ENCODE measurements around the gene SBF2.

SBF2 gene

GRCh38 chr11:9851366-9851765 is 442.7 kb downstream of the SBF2 start:
- no peaks in the 10 kb centered on the region for H3K79me2 ChIP-seq (ENCODE audit: insufficient read depth, low read length)
- no peaks in the 10 kb centered on the region for H4K20me1 ChIP-seq (ENCODE audit: low read depth, low read length)
- no peak overlapping the region for H3K9ac ChIP-seq (ENCODE audit: low read length)
- H3K9me3 ChIP-seq (ENCODE audit: insufficient read depth, low read length): no peaks in the 10 kb centered on the region
- TF ChIP-seq EZH2phosphoT487 (conservative IDR thresholded peaks at IDR 0.05; ENCODE audit: low read length): no peak
- TF ChIP-seq, protein P1, sequence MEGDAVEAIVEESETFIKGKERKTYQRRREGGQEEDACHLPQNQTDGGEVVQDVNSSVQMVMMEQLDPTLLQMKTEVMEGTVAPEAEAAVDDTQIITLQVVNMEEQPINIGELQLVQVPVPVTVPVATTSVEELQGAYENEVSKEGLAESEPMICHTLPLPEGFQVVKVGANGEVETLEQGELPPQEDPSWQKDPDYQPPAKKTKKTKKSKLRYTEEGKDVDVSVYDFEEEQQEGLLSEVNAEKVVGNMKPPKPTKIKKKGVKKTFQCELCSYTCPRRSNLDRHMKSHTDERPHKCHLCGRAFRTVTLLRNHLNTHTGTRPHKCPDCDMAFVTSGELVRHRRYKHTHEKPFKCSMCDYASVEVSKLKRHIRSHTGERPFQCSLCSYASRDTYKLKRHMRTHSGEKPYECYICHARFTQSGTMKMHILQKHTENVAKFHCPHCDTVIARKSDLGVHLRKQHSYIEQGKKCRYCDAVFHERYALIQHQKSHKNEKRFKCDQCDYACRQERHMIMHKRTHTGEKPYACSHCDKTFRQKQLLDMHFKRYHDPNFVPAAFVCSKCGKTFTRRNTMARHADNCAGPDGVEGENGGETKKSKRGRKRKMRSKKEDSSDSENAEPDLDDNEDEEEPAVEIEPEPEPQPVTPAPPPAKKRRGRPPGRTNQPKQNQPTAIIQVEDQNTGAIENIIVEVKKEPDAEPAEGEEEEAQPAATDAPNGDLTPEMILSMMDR (IDR thresholded peaks at IDR 0.05; ENCODE audit: insufficient read depth, low read length, poor library complexity, severe bottlenecking): no peak
- no peaks in the 10 kb centered on the region for H3F3A ChIP-seq (ENCODE audit: insufficient read depth)
- no peak overlapping the region for H2AFZ ChIP-seq (ENCODE audit: low read depth, low read length, severe bottlenecking)
- no peak overlapping the region for H3K27ac ChIP-seq (ENCODE audit: low read depth, low read length)
- no peaks in the 10 kb centered on the region for H3K27me3 ChIP-seq (ENCODE audit: low read length)
- no peak overlapping the region for H3K4me2 ChIP-seq (ENCODE audit: low read depth, low read length, poor library complexity, severe bottlenecking)
- H3K9me2 ChIP-seq (replicated peaks; ENCODE audit: insufficient read depth, low read length): no peaks in the 10 kb centered on the region
- H3K36me3 ChIP-seq (ENCODE audit: low read length): no peaks in the 10 kb centered on the region
- H3K4me3 ChIP-seq (ENCODE audit: insufficient read depth, low read length, poor library complexity, severe bottlenecking): no peak overlapping the region

- Histone ChIP-seq H3K9me3 (ENCODE audit: insufficient read depth, low read length) (no peaks in the 10 kb centered on the region), H2AFZ (ENCODE audit: low read depth, low read length, severe bottlenecking) (no peak overlapping the region), H3K9ac (ENCODE audit: low read length) (no peak overlapping the region), H3K27ac (ENCODE audit: low read depth, low read length) (no peak overlapping the region), H3K79me2 (ENCODE audit: insufficient read depth, low read length) (no peaks in the 10 kb centered on the region), H3K9me2 (replicated peaks; ENCODE audit: insufficient read depth, low read length) (no peaks in the 10 kb centered on the region), H4K20me1 (ENCODE audit: low read depth, low read length) (no peaks in the 10 kb centered on the region), H3K27me3 (ENCODE audit: low read length) (no peaks in the 10 kb centered on the region), H3K36me3 (ENCODE audit: low read length) (no peaks in the 10 kb centered on the region), H3K4me3 (ENCODE audit: insufficient read depth, low read length, poor library complexity, severe bottlenecking) (no peak overlapping the region), H3F3A (ENCODE audit: insufficient read depth) (no peaks in the 10 kb centered on the region), H3K4me2 (ENCODE audit: low read depth, low read length, poor library complexity, severe bottlenecking) (no peak overlapping the region)
- no peak for TF ChIP-seq EZH2phosphoT487 (conservative IDR thresholded peaks at IDR 0.05; ENCODE audit: low read length)
- TF ChIP-seq, protein P1 (IDR thresholded peaks at IDR 0.05; ENCODE audit: insufficient read depth, low read length, poor library complexity, severe bottlenecking): no peak
Measured at GRCh38 chr11:9850224-9850895, 443.7 kb downstream of the SBF2 start.

- Histone ChIP-seq H3K9me3 (ENCODE audit: insufficient read depth, low read length) (no peaks in the 10 kb centered on the region), H3K9ac (ENCODE audit: low read length) (no peak overlapping the region), H3K4me3 (ENCODE audit: insufficient read depth, low read length, poor library complexity, severe bottlenecking) (no peak overlapping the region), H2AFZ (ENCODE audit: low read depth, low read length, severe bottlenecking) (no peak overlapping the region), H3K79me2 (ENCODE audit: insufficient read depth, low read length) (no peaks in the 10 kb centered on the region), H3K27me3 (ENCODE audit: low read length) (no peaks in the 10 kb centered on the region), H3K27ac (ENCODE audit: low read depth, low read length) (no peak overlapping the region), H3F3A (ENCODE audit: insufficient read depth) (no peaks in the 10 kb centered on the region), H3K9me2 (replicated peaks; ENCODE audit: insufficient read depth, low read length) (no peaks in the 10 kb centered on the region), H3K4me2 (ENCODE audit: low read depth, low read length, poor library complexity, severe bottlenecking) (no peak overlapping the region), H4K20me1 (ENCODE audit: low read depth, low read length) (no peaks in the 10 kb centered on the region), H3K36me3 (ENCODE audit: low read length) (no peaks in the 10 kb centered on the region)
- TF ChIP-seq EZH2phosphoT487 (conservative IDR thresholded peaks at IDR 0.05; ENCODE audit: low read length): no peak
- TF ChIP-seq, protein P1 (IDR thresholded peaks at IDR 0.05; ENCODE audit: insufficient read depth, low read length, poor library complexity, severe bottlenecking): no peak
Measured at GRCh38 chr11:9849389-9849788, 444.6 kb downstream of the SBF2 start.

All from SU-DHL-6 (cell line).